Activated T-cell treated with anti-CD3 and anti-CD28 coated beads, Interleukin-2, amount 50 U/mL, for 4 hours (primary cell): Measurements from ENCODE around the gene DLEC1. TPM values are rescaled to one million over a fixed set of nuclear protein-coding genes. Genes with fewer than 3 reads are reported as not detected.

Experiments used
- ATAC-seq, 2 donors: fragments of 200-7000 bp; cut with Tn5 transposase; one replicate each; pipeline ENCODE4 v1.10.0; 2021
- DNase-seq: peaks from one replicate; pipeline ENCODE4 v3.0.0-alpha.2; 2020
- H3K27me3 Mint-ChIP-seq: one replicate; pipeline ENCODE4 v1.8.0; 2021; ENCODE audit warnings: low read depth, mixed read lengths
- H3K36me3 Mint-ChIP-seq: one replicate; pipeline ENCODE4 v1.8.0; 2022; ENCODE audit warnings: mixed read lengths; ENCODE audit not compliant: insufficient read depth
- H3K4me1 Mint-ChIP-seq: one replicate; pipeline ENCODE4 v1.8.0; 2021; ENCODE audit warnings: low read depth, mixed read lengths
- H3K4me3 Mint-ChIP-seq: one replicate; pipeline ENCODE4 v1.8.0; 2021; ENCODE audit warnings: mild to moderate bottlenecking, moderate library complexity, mixed read lengths
- H3K9me3 Mint-ChIP-seq: one replicate; pipeline ENCODE4 v1.8.0; 2021; ENCODE audit warnings: mixed read lengths
- total RNA-seq, 3 donors: library from RNA; stranded (reverse); gene quantifications; one replicate each; pipeline ENCODE4 v1.2.1, GENCODE V29; 2021

Gene DLEC1
- total RNA-seq, 3 donors from 2014 or later: 0.05 to 0.16 (median 0.08) TPM

- no peak overlapping the region for H3K4me3 Mint-ChIP-seq
- H3K9me3 Mint-ChIP-seq: no peaks in the 10 kb centered on the region
- peaks cover 5% of the 10 kb centered on the region for H3K36me3 Mint-ChIP-seq
Measured at GRCh38 chr3:38007754-38008090, 31.3 kb upstream of the DLEC1 start.

DNA sequence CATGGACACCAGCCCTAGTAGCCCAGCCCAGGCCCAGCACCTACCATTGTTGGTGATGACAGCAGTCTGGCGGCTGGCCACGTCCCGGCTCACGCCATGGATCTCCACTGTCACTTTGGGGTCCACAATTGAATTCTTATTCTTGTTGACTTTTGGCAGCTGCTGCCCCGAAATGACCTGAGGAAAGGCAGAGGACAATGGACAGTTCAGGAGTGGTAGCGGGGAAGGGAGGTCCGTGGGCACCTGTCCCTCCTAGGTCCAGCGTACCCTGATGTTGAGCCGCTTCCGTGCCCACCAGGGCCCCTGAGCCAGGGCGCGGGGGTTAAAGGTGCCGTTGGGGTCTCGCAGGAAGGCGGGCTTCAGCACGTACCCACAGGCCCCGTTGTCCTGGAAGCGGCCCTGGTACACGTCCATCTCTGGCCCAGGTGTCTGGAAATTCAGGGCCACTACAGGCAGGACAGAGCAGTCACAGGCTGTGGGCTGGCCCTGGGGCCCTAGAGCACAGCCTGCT is 30.8 kb upstream of the DLEC1 start:
- H3K36me3 Mint-ChIP-seq: peaks cover 5% of the 10 kb centered on the region
- peaks cover 11% of the 10 kb centered on the region for H3K4me1 Mint-ChIP-seq
- no peak for DNase-seq
- no peaks in the 10 kb centered on the region for H3K9me3 Mint-ChIP-seq
- H3K4me3 Mint-ChIP-seq: no peak overlapping the region
- no peak for ATAC-seq
- H3K27me3 Mint-ChIP-seq: no peaks in the 10 kb centered on the region

More at GRCh38 chr3:38007754-38008090, 31.3 kb upstream of the DLEC1 start:
- Mint-ChIP-seq H3K27me3 (no peaks in the 10 kb centered on the region), H3K4me1 (peaks cover 15% of the 10 kb centered on the region)
- DNase-seq: no peak
- no peak for ATAC-seq

DNA sequence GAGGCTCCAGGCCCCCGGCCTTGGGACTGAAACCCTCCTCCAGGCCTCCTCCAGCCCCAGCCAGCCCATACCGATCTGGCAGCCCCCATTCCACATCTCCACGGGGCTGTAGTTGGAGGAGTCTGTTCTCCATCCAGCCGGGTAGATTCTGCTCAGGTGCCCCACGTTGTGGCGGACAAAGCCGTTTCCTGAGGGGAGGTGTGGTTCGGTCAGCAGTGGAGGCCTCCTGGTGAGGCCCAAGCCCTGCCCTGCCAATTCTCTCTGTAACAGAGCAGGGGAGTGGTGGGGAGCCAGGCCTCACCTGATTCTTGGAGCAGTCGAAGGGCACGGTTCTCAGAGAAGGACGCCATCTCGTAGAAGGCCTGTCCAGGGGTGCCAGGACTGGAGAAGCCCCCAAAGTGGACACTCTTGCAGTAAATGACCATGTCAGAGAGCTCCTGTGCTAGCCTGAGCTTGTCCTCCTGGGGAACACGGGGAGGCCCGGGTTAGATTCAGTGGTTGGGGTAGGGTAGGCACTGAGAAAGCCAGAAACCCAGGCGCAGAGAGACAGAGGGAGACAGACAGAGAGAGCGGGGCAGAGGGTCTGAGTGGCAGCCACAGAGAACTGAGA is 29.9 kb upstream of the DLEC1 start:
- H3K9me3 Mint-ChIP-seq: no peaks in the 10 kb centered on the region
- H3K27me3 Mint-ChIP-seq: no peaks in the 10 kb centered on the region
- no peak for DNase-seq
- H3K36me3 Mint-ChIP-seq: peaks cover 9% of the 10 kb centered on the region
- H3K4me3 Mint-ChIP-seq: no peak overlapping the region
- H3K4me1 Mint-ChIP-seq: peaks cover 8% of the 10 kb centered on the region
- no peak for ATAC-seq

GRCh38 chr3:38009807-38010591 is 29.0 kb upstream of the DLEC1 start:
- DNase-seq: no peak
- Mint-ChIP-seq H3K36me3 (peaks cover 13% of the 10 kb centered on the region), H3K27me3 (no peaks in the 10 kb centered on the region), H3K4me1 (no peaks in the 10 kb centered on the region), H3K9me3 (no peaks in the 10 kb centered on the region), H3K4me3 (no peak overlapping the region)
- no peak for ATAC-seq

DNA sequence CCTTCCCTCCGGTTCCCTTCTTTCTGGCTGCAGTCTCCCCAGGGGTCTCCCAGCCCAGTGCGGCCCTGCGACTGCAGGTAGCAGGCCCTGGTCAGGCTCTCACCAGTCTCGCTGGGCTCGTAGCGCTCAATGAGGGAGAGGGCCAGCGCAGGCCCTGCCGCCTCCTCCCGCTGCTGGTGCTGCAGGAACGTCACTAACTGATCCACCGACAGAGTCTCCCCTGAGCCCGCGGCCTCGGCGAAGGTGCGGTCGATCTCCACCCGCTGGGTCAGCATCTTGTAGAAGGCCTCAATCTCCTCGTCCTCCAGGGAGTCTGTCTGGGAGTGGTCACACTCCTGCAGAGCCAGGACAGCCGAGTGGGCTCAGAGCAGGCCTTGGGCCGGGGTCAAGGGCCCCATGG is 27.9 kb upstream of the DLEC1 start:
- DNase-seq (no peak), ATAC-seq (no peak)
- Mint-ChIP-seq H3K9me3 (no peaks in the 10 kb centered on the region), H3K36me3 (peaks cover 17% of the 10 kb centered on the region), H3K4me1 (no peaks in the 10 kb centered on the region), H3K27me3 (no peaks in the 10 kb centered on the region), H3K4me3 (no peak overlapping the region)

- ATAC-seq: no peak
- peaks cover 46% of the 10 kb centered on the region for H3K36me3 Mint-ChIP-seq
- H3K27me3 Mint-ChIP-seq: no peaks in the 10 kb centered on the region
- no peak for DNase-seq
- H3K4me3 Mint-ChIP-seq: no peak overlapping the region
- H3K4me1 Mint-ChIP-seq: no peaks in the 10 kb centered on the region
- no peaks in the 10 kb centered on the region for H3K9me3 Mint-ChIP-seq
Measured at GRCh38 chr3:38015485-38015884, 23.5 kb upstream of the DLEC1 start.

- no peak for ATAC-seq
- H3K9me3 Mint-ChIP-seq: no peaks in the 10 kb centered on the region
- no peaks in the 10 kb centered on the region for H3K27me3 Mint-ChIP-seq
- H3K4me3 Mint-ChIP-seq: no peak overlapping the region
- no peaks in the 10 kb centered on the region for H3K4me1 Mint-ChIP-seq
- DNase-seq: no peak
- peaks cover 46% of the 10 kb centered on the region for H3K36me3 Mint-ChIP-seq
Measured at GRCh38 chr3:38015984-38016383, 23.0 kb upstream of the DLEC1 start.

DNA sequence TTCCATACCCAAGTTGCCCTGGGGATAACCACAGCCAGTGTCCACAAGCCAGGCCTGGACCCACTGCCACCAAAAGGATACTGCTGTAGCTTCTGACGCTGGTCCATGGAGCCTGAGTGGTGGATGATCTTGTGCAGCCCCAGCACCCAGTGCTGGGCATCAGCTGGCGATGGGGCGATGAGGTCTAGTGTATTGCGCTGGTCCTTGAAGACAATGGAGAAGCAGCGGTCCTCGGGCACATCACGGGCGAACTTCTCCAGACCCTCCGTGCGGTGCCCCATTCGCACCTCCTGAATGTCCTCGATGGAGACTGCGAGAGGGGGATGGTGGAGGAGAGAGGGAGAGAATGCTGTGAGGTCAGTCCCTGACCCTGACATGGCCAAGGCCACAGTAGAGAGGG is 22.6 kb upstream of the DLEC1 start:
- Mint-ChIP-seq H3K4me1 (no peaks in the 10 kb centered on the region), H3K27me3 (no peaks in the 10 kb centered on the region), H3K9me3 (no peaks in the 10 kb centered on the region), H3K36me3 (peaks cover 46% of the 10 kb centered on the region), H3K4me3 (no peak overlapping the region)
- ATAC-seq (no peak), DNase-seq (no peak)

- H3K27me3 Mint-ChIP-seq: no peaks in the 10 kb centered on the region
- peaks cover under 1% of the 10 kb centered on the region for H3K4me1 Mint-ChIP-seq
- no peaks in the 10 kb centered on the region for H3K9me3 Mint-ChIP-seq
- ATAC-seq (no peak), DNase-seq (no peak)
- H3K36me3 Mint-ChIP-seq: peaks cover 46% of the 10 kb centered on the region
- H3K4me3 Mint-ChIP-seq: no peak overlapping the region
Measured at GRCh38 chr3:38016847-38017444, 22.1 kb upstream of the DLEC1 start.

DNA sequence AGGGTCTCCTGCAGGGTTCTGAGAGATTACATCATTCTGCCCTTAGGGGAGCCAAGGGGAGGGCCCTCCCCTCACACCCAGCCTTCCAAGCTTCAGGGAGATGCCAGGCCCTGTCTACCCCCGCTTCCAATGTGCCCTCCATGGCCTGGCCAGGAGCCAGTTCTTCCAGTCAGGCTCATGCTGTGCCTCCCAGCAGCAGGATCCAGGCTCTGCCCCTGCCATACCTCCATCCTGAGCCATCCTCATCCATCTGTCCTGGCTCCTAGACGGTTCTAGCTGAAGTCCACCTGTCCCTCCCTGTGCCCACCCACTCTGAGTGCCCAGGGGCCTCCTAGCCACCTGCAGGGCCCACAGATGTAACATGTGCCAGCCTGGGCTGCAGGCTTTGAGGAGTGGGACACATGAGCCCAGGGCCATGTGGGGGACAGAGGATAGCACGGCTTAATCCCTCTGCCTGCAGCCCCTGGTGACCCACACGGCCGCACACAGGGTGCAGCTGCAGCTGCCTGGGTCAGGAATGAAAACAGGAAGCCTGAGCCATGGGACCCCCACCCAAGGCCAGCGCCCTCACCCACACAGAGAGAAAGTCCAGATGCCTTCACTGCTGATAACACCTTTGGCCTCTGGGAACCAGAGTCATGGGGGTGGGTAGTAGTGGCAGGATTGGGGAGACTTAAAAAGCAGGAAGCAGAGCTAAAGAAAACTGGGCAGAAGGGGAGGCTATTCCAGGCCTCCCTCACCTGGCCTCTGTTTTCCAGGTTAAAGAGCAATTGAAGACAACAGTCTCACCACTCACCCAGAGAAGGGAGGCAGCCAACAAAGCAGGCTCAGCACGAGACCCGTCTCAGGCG is 21.3 kb upstream of the DLEC1 start:
- H3K9me3 Mint-ChIP-seq: no peaks in the 10 kb centered on the region
- peaks cover 4% of the 10 kb centered on the region for H3K4me1 Mint-ChIP-seq
- DNase-seq: no peak
- peaks cover 46% of the 10 kb centered on the region for H3K36me3 Mint-ChIP-seq
- ATAC-seq: no peak
- no peaks in the 10 kb centered on the region for H3K27me3 Mint-ChIP-seq
- H3K4me3 Mint-ChIP-seq: no peak overlapping the region

DNA sequence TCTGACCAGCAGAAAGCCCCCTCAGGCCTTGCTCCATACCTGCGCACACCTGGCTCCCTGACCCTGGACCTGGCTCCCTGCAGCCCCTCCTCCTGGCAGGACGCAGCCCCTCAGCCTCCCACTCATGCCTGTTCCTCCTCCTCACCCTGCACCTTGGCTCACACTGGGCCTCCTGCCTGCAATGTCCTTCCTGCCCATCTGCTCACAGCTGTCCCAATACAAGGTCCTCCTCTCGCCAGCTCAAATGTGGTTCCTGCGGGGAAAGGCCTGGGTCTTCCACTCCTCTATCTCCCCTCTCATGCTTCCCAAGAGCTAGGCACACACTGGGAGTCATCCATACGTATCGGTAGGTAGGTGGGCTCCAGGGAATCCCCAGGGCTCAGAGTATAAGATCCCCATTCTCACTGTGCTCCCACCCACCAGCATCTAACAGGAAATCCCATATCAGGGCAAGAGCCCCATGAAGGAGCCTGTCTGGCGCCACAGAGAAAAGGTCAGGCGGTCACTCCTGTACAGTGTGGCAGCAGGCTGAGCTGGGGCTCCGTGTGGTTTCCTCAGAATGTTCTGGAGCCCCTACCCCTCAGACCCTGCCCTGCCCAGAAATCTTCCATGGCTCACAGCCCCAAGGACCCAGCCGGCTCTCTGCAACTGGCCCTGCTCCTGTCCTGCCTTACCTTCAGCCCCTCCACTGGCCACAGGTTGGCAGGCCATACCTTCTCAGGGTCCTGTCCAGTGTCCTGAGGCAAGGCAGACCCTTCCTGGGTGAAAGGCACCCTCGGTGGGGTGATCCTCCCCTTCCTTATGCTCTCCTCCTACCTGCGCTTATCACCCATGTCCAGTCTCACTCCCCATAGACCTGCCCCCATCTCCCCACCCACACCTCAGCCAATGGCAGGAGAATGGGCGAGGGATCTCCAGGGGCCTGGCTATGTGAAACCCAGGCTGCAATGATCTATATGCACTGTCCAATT is 20.4 kb upstream of the DLEC1 start:
- Mint-ChIP-seq H3K9me3 (no peaks in the 10 kb centered on the region), H3K36me3 (peaks cover 45% of the 10 kb centered on the region), H3K27me3 (no peaks in the 10 kb centered on the region), H3K4me3 (no peak overlapping the region), H3K4me1 (peaks cover 11% of the 10 kb centered on the region)
- no peak for DNase-seq
- ATAC-seq: no peak

DNA sequence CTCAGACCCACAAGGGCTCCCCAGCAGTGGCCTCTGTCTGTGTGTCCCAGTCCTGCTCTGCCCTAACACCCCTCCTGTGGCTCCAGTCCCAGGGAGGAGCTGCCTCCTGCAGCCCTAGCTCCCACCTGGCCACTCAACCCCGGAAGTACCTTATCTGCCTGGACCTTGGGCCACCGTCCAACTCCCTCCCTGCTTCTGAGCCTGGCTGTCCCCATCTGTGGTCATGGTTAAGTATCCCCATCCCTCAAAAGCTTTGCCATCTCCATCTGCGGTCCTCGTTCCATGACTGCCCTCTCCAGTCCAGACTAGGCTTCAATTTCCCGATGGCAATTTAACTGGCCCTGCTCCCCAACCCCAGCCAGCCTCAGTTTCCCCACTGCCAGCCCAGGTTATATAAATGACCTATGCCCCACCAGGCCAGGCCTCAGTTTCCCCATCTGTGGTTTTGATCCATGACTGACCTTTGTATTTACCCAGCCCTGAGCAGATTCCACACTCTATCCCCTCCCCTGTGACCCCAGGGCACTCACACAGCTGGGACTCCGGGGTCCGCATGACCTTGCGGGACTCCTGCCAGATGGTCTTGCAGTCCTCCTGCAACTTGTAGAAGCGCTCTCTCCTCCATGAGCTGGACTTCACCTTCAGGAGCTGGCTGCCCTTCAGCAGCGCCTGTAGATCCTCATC is 19.2 kb upstream of the DLEC1 start:
- H3K36me3 Mint-ChIP-seq: peaks cover 40% of the 10 kb centered on the region
- DNase-seq: no peak
- ATAC-seq: no peak
- H3K27me3 Mint-ChIP-seq: no peaks in the 10 kb centered on the region
- peaks cover 24% of the 10 kb centered on the region for H3K4me1 Mint-ChIP-seq
- no peak overlapping the region for H3K4me3 Mint-ChIP-seq
- no peaks in the 10 kb centered on the region for H3K9me3 Mint-ChIP-seq

- DNase-seq: no peak
- no peak overlapping the region for H3K4me3 Mint-ChIP-seq
Measured at GRCh38 chr3:38020342-38020726, 18.7 kb upstream of the DLEC1 start.

More at GRCh38 chr3:38020342-38020726, 18.7 kb upstream of the DLEC1 start:
- no peak for ATAC-seq
- H3K36me3 Mint-ChIP-seq: peaks cover 35% of the 10 kb centered on the region
- no peaks in the 10 kb centered on the region for H3K27me3 Mint-ChIP-seq
- H3K4me1 Mint-ChIP-seq: peaks cover 28% of the 10 kb centered on the region
- no peaks in the 10 kb centered on the region for H3K9me3 Mint-ChIP-seq
